ENCODE data around the gene COX10. TPM values are rescaled to one million over a fixed set of nuclear protein-coding genes. Genes with fewer than 3 reads are reported as not detected.

The COX10 gene
- total RNA-seq, 4 donors from 2014 or later, result 12.5 to 36.0 (median 24.3) TPM

DNA sequence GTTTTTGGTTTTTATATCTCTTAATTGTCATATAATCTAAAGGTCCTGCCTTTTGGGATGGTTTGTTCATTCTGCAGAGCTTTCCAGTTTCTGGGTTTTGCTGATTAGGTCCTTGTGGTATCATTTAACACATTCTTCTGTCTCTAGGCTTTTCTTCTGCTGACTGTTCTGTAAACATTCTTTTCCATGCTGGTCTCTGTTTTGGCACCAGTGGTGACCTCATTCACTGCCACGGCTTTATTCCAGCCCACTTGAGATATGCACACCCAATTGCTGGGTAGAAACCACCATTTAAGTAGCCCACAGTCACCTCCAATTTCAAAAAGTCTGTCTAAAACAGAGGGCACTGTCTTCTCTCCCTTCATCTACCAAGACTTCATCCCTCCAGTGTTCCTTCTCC is 31.1 kb upstream of the COX10 start:
- no peaks in the 10 kb centered on the region for H3K27me3 ChIP-seq
- no peak for TF ChIP-seq POLR2A (IDR thresholded peaks at IDR 0.05)
- TF ChIP-seq, protein P1, sequence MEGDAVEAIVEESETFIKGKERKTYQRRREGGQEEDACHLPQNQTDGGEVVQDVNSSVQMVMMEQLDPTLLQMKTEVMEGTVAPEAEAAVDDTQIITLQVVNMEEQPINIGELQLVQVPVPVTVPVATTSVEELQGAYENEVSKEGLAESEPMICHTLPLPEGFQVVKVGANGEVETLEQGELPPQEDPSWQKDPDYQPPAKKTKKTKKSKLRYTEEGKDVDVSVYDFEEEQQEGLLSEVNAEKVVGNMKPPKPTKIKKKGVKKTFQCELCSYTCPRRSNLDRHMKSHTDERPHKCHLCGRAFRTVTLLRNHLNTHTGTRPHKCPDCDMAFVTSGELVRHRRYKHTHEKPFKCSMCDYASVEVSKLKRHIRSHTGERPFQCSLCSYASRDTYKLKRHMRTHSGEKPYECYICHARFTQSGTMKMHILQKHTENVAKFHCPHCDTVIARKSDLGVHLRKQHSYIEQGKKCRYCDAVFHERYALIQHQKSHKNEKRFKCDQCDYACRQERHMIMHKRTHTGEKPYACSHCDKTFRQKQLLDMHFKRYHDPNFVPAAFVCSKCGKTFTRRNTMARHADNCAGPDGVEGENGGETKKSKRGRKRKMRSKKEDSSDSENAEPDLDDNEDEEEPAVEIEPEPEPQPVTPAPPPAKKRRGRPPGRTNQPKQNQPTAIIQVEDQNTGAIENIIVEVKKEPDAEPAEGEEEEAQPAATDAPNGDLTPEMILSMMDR (IDR thresholded peaks at IDR 0.05), result no peak
- H3K36me3 ChIP-seq, result peaks cover 0 to 17% (median 0%) of the 10 kb centered on the region in 3 donors
- no peaks in the 10 kb centered on the region for H3K4me1 ChIP-seq
- intact Hi-C loops (cut with DNase I), result no loop called here
- no peak overlapping the region for H3K27ac ChIP-seq
- no peak for DNase-seq
- no peak overlapping the region for H3K4me3 ChIP-seq
- 33 to 63% methylated on average over 1 of the region's 1 CpG for WGBS, 2 donors
- H3K9me3 ChIP-seq, result no peaks in the 10 kb centered on the region

DNA sequence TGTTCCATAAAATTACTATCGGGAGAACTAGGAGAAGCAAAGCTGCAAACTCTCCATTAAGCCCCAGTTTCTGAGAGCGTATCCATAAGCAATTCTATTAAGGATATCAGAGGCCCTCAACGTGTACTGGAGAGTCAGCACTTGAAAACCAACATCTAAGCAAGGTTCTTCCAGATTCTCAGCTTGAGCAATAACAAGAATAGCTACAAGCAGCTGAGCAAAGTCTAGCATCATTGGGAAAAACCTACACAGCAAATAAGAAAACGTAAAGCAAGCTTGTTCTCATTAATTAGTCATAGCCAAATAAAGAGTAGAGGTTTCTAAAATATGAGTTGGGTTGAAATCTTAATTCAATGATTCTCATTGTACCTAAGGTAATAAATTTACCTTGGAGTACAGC is 26.9 kb upstream of the COX10 start:
- Histone ChIP-seq H3K36me3 (no peaks in the 10 kb centered on the region), H3K27me3 (no peaks in the 10 kb centered on the region), H3K9me3 (no peaks in the 10 kb centered on the region), H3K4me3 (no peak overlapping the region), H3K27ac (no peak overlapping the region), H3K4me1 (no peaks in the 10 kb centered on the region)
- no peak for DNase-seq
- no peak for TF ChIP-seq POLR2A (IDR thresholded peaks at IDR 0.05)
- TF ChIP-seq, protein P1 (IDR thresholded peaks at IDR 0.05), result no peak
- intact Hi-C loops (cut with DNase I), result no loop called here
- 59 to 73% methylated on average over 4 of the region's 4 CpGs for WGBS, 2 donors

DNA sequence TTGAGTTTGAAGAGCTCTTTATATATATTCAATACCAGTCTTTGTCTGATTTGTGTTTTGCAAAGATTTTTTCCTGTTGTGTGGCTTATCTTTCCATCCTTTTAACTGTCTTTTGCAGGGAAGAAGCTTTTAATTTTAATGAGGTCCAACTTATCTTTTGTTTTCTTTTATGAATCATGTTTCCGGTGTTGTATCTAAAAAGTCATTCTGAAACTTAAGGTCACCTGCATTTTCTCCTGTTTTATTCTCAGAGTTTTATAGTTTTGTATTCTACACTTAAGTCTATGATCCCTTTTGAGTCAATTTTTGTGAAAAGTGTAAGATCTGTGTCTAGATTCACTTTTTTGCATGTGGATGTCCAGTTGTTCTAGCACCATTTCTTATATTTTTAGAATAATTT is 24.6 kb upstream of the COX10 start:
- intact Hi-C loops (cut with DNase I), result no loop called here
- no peaks in the 10 kb centered on the region for H3K9me3 ChIP-seq
- H3K36me3 ChIP-seq, result no peaks in the 10 kb centered on the region
- H3K27ac ChIP-seq, result no peak overlapping the region
- TF ChIP-seq POLR2A (IDR thresholded peaks at IDR 0.05), result no peak
- TF ChIP-seq, protein P1 (IDR thresholded peaks at IDR 0.05), result no peak
- no peaks in the 10 kb centered on the region for H3K4me1 ChIP-seq
- DNase-seq, result no peak
- no peak overlapping the region for H3K4me3 ChIP-seq
- no peaks in the 10 kb centered on the region for H3K27me3 ChIP-seq
- 53 to 79% methylated on average over 1 of the region's 1 CpG for WGBS, 2 donors

DNA sequence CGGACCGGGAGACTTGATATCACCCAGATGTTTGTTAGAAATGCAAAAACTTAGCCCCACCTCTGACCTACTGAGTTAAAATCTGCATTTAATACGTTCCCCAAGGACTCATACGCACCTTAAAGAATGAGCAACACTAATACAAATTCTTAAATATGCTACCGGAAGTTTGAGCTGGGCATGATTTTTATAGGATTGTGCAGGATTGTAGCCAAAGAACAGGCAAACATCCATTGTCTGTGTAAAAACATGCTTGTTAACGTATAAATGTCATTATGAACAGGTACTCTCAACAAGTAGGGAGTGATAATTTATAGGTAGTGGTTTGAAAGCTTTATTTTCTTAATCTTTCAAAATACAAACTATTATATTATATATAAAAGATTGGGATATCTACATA is 22.3 kb upstream of the COX10 start:
- TF ChIP-seq, protein P1 (IDR thresholded peaks at IDR 0.05), result no peak
- no peak for TF ChIP-seq POLR2A (IDR thresholded peaks at IDR 0.05)
- no peak overlapping the region for H3K27ac ChIP-seq
- WGBS, 2 donors, result 85 to 93% methylated on average over 6 of the region's 6 CpGs
- no peak for DNase-seq
- intact Hi-C loops (cut with DNase I), result no loop called here
- no peak overlapping the region for H3K4me3 ChIP-seq
- no peaks in the 10 kb centered on the region for H3K27me3 ChIP-seq
- H3K9me3 ChIP-seq, result no peaks in the 10 kb centered on the region
- no peaks in the 10 kb centered on the region for H3K4me1 ChIP-seq
- peaks cover 0 to 12% (median 0%) of the 10 kb centered on the region in 3 donors for H3K36me3 ChIP-seq

DNA sequence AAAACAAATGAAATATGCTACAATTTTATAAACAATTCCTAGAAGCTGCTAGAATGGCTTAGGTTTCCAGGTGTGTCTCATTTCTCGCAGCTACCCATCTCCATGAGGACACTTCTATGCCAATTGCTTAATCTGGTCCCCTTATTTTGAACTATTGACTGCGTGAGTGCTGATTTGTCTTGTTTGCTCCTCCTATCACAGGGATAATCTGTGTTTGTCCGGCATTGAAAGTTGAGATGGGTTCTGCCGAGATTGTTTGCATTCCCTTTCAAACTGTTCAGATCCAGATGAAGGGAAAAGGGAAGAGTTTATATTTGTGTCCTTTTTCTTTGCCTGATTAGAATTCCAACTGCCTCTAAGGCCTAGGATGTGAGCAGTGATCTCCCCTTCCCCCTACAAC is 21.7 kb upstream of the COX10 start:
- H3K4me1 ChIP-seq, result peaks cover 0 to 3% (median 0%) of the 10 kb centered on the region in 3 donors
- H3K4me3 ChIP-seq, result no peak overlapping the region
- TF ChIP-seq, protein P1 (IDR thresholded peaks at IDR 0.05), result no peak
- TF ChIP-seq POLR2A (IDR thresholded peaks at IDR 0.05), result no peak
- H3K9me3 ChIP-seq, result no peaks in the 10 kb centered on the region
- intact Hi-C loops (cut with DNase I), result no loop called here
- WGBS, 2 donors, result 82 to 88% methylated on average over 4 of the region's 4 CpGs
- peaks cover 0 to 12% (median 0%) of the 10 kb centered on the region in 3 donors for H3K36me3 ChIP-seq
- DNase-seq, result no peak
- no peak overlapping the region for H3K27ac ChIP-seq
- no peaks in the 10 kb centered on the region for H3K27me3 ChIP-seq

Measured in esophagus squamous epithelium (tissue), 5 donors.